Esophagus squamous epithelium (tissue), 5 donors: ENCODE measurements around the gene CCDC157. TPM values are rescaled to one million over a fixed set of nuclear protein-coding genes. Genes with fewer than 3 reads are reported as not detected.

Experiments
- DNase-seq: peaks from one replicate; lab custom pipeline; 2025; lab: John Stamatoyannopoulos, UW
- H3K27ac ChIP-seq, 4 donors: fragments of 200-600 bp; sonication (generic); one replicate each; pipeline ENCODE4 v1.5.1; 2016 to 2019; ENCODE audit warnings: mild to moderate bottlenecking in 1 of 4
- H3K27me3 ChIP-seq, 4 donors: fragments of 200-600 bp; sonication (generic); 1 replicate in 3 of 4; 2 replicates in 1 of 4; pipeline versions ENCODE4 v1.5.1 to v1.6.0; 2017 to 2021; ENCODE audit warnings: antibody characterized with exemption in 1 of 4
- H3K36me3 ChIP-seq, 3 donors: fragments of 200-600 bp; sonication (generic); one replicate each; pipeline ENCODE4 v1.5.1; 2016 to 2019
- H3K4me1 ChIP-seq, 3 donors: fragments of 200-600 bp; sonication (generic); one replicate each; pipeline ENCODE4 v1.5.1; 2017 to 2019
- H3K4me3 ChIP-seq, 4 donors: fragments of 200-600 bp; sonication (generic); 1 replicate in 3 of 4; 2 replicates in 1 of 4; pipeline ENCODE4 v1.5.1; 2016 to 2019; ENCODE audit warnings: mild to moderate bottlenecking in 2 of 4, moderate library complexity in 1 of 4
- H3K9me3 ChIP-seq, 3 donors: fragments of 200-600 bp; sonication (generic); one replicate each; pipeline ENCODE4 v1.5.1; 2016 to 2019
- POLR2A ChIP-seq, 4 donors: fragments of 450-650 bp; IDR thresholded peaks; one replicate each; pipeline ENCODE4 v1.6.1; 2017; ENCODE audit warnings: antibody characterized with exemption in 4 of 4, mild to moderate bottlenecking in 4 of 4, moderate library complexity in 3 of 4
- WGBS, 2 donors: methylation state at CpG; one replicate each; pipeline ENCODE4 v1.1.5; 2018; 5-methylcytosine and 5-hydroxymethylcytosine counted together
- intact Hi-C: fragments of 100-400 bp; cut with DNase I; formaldehyde crosslinking; loops from one replicate; pipeline ENCODE4 v1.15.0; 2022
- total RNA-seq, 4 donors: library from RNA; depleted of rRNA; stranded (reverse); fragments of >200 nt; gene quantifications; one replicate each; pipeline ENCODE4 v1.1.0, GENCODE V29; 2016
- TF ChIP-seq, protein P1 (sequence below), 6 experiments: fragments of 450-650 bp in 4 of 6; fragments of 200-600 bp in 2 of 6; sonication (generic) in 2 of 6; IDR thresholded peaks; one replicate each; pipeline ENCODE4 v1.5.1; 2016 to 2019; ENCODE audit warnings: antibody characterized with exemption in 6 of 6, mild to moderate bottlenecking in 4 of 6, moderate library complexity in 4 of 6
- donor health status: DM: yes; HTN: yes; CAD: no.

The CCDC157 gene
- total RNA-seq, 4 donors from 2014 or later, result 0.47 to 9.2 (median 3.1) TPM

DNA sequence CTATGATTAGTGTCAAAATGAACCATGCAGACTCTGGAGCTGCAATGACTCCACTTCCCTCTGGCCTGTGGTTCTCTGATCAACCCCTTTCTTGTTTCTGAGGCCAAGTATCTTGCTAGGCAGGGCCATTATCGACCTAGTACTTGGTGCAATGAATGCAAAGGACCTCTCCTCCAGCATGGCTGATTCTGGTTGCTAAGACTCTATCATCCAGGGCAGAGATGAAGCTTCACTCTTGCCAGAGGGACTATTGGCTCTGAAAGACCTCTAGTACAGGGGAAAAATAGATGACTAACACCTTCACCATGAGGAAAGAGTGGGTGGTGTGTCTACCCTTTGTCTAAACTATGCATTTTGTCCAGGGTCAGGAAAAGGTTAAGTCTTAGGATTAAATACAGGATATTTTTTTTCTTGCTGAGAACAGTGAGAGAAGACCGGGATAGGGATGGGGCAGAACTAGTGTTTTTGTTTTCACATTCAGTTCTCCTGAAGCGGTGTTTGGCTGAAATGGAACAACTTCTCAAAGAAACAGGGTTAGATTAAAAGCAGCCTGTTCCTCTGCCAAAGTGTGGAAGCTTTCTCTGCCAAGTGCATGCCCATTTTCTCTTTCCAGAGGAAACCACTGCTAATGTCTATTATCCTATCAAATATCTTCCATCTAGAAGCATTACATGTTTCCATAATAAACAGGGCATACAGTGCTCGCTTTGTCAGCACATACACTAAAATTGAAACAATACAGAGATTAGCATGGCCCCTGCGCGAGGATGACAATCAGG, 63.7 kb downstream of the CCDC157 start:
- Histone ChIP-seq H3K9me3 (no peaks in the 10 kb centered on the region), H3K36me3 (peaks cover 0 to 45% (median 16%) of the 10 kb centered on the region in 3 donors), H3K4me1 (peaks cover 39 to 73% (median 40%) of the 10 kb centered on the region in 3 donors), H3K27me3 (no peaks in the 10 kb centered on the region), H3K27ac (peak overlapping the region; percentile 71 to 99 (median 98)), H3K4me3 (no peak overlapping the region)
- WGBS, 2 donors, result 24 to 32% methylated on average over 5 to 6 of the region's 6 CpGs
- intact Hi-C loops, result no loop called here
- no peak for DNase-seq
- no peak for TF ChIP-seq POLR2A (IDR thresholded peaks at IDR 0.05)
- TF ChIP-seq, protein P1, sequence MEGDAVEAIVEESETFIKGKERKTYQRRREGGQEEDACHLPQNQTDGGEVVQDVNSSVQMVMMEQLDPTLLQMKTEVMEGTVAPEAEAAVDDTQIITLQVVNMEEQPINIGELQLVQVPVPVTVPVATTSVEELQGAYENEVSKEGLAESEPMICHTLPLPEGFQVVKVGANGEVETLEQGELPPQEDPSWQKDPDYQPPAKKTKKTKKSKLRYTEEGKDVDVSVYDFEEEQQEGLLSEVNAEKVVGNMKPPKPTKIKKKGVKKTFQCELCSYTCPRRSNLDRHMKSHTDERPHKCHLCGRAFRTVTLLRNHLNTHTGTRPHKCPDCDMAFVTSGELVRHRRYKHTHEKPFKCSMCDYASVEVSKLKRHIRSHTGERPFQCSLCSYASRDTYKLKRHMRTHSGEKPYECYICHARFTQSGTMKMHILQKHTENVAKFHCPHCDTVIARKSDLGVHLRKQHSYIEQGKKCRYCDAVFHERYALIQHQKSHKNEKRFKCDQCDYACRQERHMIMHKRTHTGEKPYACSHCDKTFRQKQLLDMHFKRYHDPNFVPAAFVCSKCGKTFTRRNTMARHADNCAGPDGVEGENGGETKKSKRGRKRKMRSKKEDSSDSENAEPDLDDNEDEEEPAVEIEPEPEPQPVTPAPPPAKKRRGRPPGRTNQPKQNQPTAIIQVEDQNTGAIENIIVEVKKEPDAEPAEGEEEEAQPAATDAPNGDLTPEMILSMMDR (IDR thresholded peaks at IDR 0.05), result no peak

DNA sequence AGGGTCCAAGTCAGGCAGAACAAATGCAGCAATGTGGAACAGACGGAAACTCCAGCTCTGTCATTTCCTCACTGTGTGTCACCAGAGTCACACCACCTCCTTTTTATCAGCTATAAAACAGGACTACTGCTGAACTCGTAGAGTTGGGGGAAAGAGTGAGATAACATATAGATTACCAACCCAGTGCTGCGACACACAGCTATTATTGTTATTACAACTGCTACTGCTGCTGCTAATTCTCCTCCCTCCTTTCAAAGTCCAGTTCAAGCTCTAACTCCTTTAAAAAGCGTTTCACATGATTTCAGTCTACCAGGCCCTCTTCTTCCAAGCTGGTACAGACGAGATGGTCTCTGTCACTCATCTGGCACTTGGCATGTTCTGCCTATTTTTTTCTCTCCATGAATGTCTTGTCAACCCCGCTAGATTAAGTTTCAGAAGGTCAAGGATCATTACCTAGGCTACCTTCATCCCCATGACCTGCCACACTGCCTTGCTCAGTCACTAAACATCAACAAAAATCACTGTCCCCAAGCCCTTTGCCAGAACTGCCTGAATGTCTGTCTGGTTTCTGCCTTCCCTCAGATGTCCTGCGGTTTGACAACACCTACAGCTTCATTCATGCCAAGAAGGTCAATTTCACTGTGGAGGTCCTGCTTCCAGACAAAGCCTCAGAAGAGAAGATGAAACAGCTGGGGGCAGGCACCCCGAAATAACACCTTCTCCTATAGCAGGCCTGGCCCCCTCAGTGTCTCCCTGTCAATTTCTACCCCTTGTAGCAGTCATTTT, 65.1 kb downstream of the CCDC157 start:
- Histone ChIP-seq H3K27me3 (no peaks in the 10 kb centered on the region), H3K4me1 (peaks cover 47 to 79% (median 53%) of the 10 kb centered on the region in 3 donors), H3K36me3 (peaks cover 0 to 32% (median 7%) of the 10 kb centered on the region in 3 donors), H3K9me3 (no peaks in the 10 kb centered on the region), H3K27ac (peak overlapping the region; percentile 97 to 99 (median 98)), H3K4me3 (peak overlapping the region in 2 of 4 donors; percentile 65 to 74)
- DNase-seq, result no peak
- intact Hi-C loops, result no loop called here
- 57 to 69% methylated on average over 8 of the region's 8 CpGs for WGBS, 2 donors
- no peak for TF ChIP-seq POLR2A (IDR thresholded peaks at IDR 0.05)
- TF ChIP-seq, protein P1 (IDR thresholded peaks at IDR 0.05), result no peak

DNA sequence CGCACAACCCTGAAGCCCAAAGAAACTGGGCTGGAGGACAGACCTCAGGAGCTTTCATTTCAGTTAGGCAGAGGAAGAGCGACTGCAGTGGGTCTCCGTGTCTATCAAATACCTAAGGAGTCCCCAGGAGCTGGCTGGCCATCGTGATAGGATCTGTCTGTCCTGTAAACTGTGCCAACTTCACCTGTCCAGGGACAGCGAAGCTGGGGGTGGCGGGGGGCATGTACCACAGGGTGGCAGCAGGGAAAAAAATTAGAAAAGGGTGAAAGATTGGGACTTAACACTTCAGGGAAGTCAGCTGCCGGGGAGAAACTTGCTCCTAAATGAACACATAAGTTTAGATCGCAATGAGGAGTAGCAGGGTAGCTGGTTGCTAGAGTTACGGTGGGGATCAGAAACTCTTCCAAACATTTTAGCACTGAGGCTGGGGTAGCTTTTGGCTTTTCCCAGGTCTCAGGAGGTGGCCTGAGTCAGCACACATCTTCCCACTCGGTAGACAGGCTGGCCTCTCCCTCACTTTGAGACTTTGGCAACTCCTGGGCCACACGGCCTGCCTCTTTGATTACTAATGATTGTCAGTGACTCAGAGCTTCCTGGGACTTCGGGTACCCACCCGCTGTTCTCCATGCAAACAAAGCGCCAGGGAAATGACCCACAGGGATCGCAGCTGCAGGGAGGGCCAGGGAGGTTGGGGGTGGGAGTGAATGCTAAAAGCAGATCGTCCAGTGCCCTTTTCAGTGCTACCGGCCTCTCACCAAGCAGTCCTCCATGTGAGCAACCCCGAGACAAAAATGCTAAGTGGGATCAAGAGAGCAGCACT, 65.9 kb downstream of the CCDC157 start:
- TF ChIP-seq, protein P1 (IDR thresholded peaks at IDR 0.05), result no peak
- peak in 2 of 4 donors; percentile 56 to 58 for TF ChIP-seq POLR2A (IDR thresholded peaks at IDR 0.05)

DNA sequence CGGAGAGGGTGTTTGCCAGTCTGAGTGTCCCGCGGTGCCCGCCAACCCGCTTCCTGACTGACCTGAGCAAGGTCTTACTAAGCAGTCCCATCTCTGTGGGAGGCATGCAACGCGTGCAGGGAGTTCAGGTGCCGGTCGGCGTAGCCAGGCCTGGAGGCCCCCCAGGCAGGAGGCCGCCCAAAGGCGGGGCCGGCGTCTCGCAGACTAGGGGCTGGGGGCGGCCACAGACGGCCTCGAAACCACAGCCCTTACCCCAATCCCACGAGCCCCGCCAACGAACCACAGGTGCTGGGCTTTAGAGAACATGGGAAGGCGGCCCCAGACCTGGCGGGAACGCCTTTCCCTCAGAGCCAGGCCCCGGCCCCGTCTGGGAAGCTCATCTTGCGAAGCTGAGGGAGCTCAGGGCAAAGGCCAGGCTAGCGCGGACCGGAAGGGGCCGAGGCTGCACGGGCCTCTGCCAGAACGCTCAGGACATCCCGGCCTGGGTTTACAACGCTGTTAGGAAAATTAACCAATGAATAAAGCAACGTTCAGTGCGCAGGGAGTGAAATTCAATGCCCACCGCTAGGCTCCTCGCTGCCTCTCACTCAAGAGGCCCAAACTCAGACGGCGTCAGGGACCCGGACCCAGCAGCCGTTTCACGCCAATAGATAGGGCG, 66.6 kb downstream of the CCDC157 start:
- intact Hi-C loops, result no loop called here
- DNase-seq, result no peak
- TF ChIP-seq POLR2A (IDR thresholded peaks at IDR 0.05), result peak in 2 of 4 donors; percentile 89 to 92
- TF ChIP-seq, protein P1 (IDR thresholded peaks at IDR 0.05), result peak in 2 of 6 experiments; percentile 19 to 26
- Histone ChIP-seq H3K4me1 (peaks cover 48 to 83% (median 54%) of the 10 kb centered on the region in 3 donors), H3K27me3 (no peaks in the 10 kb centered on the region), H3K27ac (peak overlapping the region; percentile 97 to 99 (median 98)), H3K9me3 (no peaks in the 10 kb centered on the region), H3K4me3 (peak overlapping the region; percentile 41 to 83 (median 70)), H3K36me3 (peaks cover 0 to 31% (median 0%) of the 10 kb centered on the region in 3 donors)
- WGBS, 2 donors, result 0% methylated on average over 5 to 7 of the region's 45 CpGs

More for the DNA sequence above, 65.9 kb downstream of the CCDC157 start:
- H3K27me3 ChIP-seq, result no peaks in the 10 kb centered on the region
- peaks cover 0 to 31% (median 2%) of the 10 kb centered on the region in 3 donors for H3K36me3 ChIP-seq
- DNase-seq, result no peak
- intact Hi-C loops, result no loop called here
- H3K9me3 ChIP-seq, result no peaks in the 10 kb centered on the region
- peak overlapping the region; percentile 97 to 99 (median 98) for H3K27ac ChIP-seq
- peak overlapping the region; percentile 41 to 83 (median 70) for H3K4me3 ChIP-seq
- 41 to 44% methylated on average over 8 to 13 of the region's 18 CpGs for WGBS, 2 donors
- H3K4me1 ChIP-seq, result peaks cover 48 to 83% (median 54%) of the 10 kb centered on the region in 3 donors
